ENCODE results near the gene FBXW10B.
"Not testable (repeated sequence)": the region's sequence is repeated elsewhere in the genome, so short reads cannot be mapped to it uniquely, and the experiment has no call there.

DNA sequence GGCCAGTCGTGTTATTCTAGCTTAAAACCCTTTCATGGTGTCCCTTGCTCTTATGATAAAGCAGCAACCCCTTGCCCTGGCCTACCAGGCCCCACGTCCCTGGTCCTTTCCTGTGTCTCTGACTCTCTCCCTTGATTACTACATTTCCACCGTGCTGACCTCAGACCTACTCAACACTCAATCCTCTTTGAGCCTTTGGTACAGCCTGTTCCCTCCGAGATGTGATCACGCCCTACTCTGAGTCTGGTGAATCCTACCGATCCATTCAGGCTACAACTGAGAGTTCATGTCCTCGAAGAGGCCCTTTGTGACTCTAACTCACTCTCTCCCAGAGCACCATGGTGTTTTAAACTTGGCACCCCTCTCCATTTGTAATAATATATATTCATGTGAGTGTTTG lies 10.5 kb upstream of the FBXW10B start:
- not testable (repeated sequence) for TF ChIP-seq EP300 (conservative IDR thresholded peaks at IDR 0.05; ENCODE audit: poor library complexity, severe bottlenecking); RAD21 (conservative IDR thresholded peaks at IDR 0.05); CTCF (IDR thresholded peaks at IDR 0.05; ENCODE audit: poor library complexity, severe bottlenecking)
